OCI-LY1 (cell line): ENCODE measurements around the gene LRMDA.

Experiments
- EZH2 ChIP-seq: fragments of 200-600 bp; sonication (generic), shearing (Covaris generic); IDR thresholded peaks from 2 replicates; pipeline ENCODE4 v1.8.0; 2017; ENCODE audit warnings: borderline replicate concordance, mixed run types, mild to moderate bottlenecking, antibody characterized with exemption, low read length, moderate library complexity, mixed read lengths
- TF ChIP-seq, protein P1 (sequence below): fragments of 200-600 bp; sonication (generic), shearing (Covaris generic); IDR thresholded peaks from 2 replicates; pipeline ENCODE4 v1.5.1; 2017; ENCODE audit warnings: mild to moderate bottlenecking, antibody characterized with exemption, low read length, moderate library complexity, mixed read lengths

DNA sequence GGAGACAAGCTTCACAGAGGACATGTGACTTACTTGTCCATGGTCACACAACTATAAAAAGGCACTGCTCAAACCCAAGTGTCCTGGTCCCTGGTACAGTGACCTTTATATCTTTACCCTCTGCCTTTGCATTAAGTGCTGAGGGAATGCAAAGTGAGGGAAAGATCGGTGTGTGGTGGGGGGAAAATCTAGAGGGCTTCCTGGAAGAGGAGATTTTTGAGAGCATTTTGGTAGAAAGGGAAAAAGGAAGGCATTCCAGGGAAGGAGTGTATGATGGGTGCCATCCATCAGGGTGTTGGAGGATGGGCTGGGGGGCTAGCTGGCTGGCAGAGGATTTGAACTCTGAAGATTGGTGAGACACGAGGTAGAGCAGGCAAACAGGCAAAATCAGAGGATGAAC, 39.2 kb upstream of the LRMDA start:
- TF ChIP-seq, protein P1, sequence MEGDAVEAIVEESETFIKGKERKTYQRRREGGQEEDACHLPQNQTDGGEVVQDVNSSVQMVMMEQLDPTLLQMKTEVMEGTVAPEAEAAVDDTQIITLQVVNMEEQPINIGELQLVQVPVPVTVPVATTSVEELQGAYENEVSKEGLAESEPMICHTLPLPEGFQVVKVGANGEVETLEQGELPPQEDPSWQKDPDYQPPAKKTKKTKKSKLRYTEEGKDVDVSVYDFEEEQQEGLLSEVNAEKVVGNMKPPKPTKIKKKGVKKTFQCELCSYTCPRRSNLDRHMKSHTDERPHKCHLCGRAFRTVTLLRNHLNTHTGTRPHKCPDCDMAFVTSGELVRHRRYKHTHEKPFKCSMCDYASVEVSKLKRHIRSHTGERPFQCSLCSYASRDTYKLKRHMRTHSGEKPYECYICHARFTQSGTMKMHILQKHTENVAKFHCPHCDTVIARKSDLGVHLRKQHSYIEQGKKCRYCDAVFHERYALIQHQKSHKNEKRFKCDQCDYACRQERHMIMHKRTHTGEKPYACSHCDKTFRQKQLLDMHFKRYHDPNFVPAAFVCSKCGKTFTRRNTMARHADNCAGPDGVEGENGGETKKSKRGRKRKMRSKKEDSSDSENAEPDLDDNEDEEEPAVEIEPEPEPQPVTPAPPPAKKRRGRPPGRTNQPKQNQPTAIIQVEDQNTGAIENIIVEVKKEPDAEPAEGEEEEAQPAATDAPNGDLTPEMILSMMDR, result no peak
- TF ChIP-seq EZH2, result no peak
